ENCODE data around the gene CCR2.

The CCR2 gene

DNA sequence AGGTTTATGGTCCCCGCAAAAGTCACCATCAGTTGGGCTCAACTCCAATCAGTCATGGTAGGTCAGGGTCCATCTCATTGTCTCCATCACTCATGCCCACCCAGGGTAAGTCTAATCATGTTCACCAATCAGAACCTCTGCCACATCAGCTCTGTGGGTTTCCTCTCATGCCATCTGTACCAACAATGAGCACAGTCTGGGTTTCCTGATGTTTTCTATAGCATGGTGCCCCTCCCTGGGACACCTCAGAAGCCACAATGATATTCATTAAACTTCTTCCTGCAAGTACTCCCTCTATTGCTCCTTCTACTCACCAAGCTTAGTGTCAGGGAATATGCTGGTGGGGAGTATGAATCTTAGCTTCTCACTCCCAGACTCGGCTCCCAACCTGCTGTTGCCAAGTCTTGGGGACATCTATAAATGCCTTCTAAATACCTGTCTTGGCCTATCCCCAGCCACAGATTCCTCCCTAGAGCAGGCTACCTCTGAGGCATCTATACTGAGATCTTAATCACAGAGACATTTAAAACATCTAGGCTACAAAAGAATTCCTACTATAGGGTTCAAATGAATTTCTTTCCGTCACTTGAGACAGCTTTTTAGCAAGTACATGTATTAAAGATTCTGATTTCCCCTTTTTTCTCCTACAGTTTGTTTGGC lies 5.0 kb upstream of the CCR2 start:
- H3K27ac ChIP-seq, result no peak overlapping the region
- TF ChIP-seq ZFX (IDR thresholded peaks at IDR 0.05), result no peak
- TF ChIP-seq, protein P1, sequence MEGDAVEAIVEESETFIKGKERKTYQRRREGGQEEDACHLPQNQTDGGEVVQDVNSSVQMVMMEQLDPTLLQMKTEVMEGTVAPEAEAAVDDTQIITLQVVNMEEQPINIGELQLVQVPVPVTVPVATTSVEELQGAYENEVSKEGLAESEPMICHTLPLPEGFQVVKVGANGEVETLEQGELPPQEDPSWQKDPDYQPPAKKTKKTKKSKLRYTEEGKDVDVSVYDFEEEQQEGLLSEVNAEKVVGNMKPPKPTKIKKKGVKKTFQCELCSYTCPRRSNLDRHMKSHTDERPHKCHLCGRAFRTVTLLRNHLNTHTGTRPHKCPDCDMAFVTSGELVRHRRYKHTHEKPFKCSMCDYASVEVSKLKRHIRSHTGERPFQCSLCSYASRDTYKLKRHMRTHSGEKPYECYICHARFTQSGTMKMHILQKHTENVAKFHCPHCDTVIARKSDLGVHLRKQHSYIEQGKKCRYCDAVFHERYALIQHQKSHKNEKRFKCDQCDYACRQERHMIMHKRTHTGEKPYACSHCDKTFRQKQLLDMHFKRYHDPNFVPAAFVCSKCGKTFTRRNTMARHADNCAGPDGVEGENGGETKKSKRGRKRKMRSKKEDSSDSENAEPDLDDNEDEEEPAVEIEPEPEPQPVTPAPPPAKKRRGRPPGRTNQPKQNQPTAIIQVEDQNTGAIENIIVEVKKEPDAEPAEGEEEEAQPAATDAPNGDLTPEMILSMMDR (conservative IDR thresholded peaks at IDR 0.05), result no peak

DNA sequence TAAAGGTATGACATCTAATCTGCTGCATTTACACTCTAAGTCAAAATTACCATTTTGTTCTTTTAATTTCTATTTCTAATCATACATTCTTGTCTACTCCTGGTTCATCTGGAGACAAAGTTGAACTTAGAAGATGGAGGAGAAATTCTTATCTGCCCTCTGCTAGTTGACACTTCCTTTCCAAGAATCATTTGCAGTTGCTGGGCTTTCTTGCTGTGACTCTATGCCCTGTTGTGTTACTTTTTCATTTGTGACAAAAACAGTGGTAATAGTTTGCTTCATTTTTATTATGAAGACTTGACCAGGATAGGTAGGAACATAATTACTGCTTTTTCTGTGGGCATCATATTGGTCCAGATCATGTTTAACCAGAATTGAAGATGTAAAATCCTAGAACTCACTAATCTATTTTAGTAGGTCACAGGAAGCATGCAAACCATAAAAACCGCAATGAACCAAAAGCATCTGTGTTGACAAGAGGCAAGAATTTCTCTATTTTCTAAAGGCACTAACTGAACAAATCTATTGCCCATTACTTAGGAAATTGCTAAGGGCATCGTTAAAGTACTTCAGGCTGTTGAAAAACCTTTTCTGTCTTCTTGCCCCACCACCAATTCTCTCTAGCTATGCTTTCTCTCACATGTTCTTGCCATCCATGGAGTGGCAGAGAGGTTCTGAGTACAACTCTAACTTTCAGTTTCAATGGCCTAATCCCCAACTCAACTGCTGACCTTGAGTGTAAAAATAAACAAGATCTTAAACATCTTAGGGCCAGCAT lies 4.2 kb upstream of the CCR2 start:
- TF ChIP-seq, protein P1 (conservative IDR thresholded peaks at IDR 0.05), result no peak
- no peak for TF ChIP-seq ZFX (IDR thresholded peaks at IDR 0.05)
- no peak overlapping the region for H3K27ac ChIP-seq

DNA sequence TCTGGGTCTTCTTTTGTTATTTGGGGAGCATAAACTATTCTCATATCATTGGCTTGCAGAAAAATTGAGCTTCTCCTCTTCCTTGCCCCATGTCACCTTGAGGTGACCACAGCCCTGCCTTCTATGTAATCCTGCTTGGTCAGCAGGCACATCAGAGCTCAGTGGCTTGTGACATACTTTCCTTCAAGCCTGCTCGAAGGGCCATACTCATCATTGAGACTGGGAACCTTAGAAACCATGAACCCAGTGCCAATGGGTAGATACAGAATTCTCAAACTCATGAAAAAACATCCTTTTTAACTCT lies 3.7 kb upstream of the CCR2 start:
- no peak for TF ChIP-seq ZFX (IDR thresholded peaks at IDR 0.05)
- TF ChIP-seq, protein P1 (conservative IDR thresholded peaks at IDR 0.05), result no peak
- no peak overlapping the region for H3K27ac ChIP-seq

DNA sequence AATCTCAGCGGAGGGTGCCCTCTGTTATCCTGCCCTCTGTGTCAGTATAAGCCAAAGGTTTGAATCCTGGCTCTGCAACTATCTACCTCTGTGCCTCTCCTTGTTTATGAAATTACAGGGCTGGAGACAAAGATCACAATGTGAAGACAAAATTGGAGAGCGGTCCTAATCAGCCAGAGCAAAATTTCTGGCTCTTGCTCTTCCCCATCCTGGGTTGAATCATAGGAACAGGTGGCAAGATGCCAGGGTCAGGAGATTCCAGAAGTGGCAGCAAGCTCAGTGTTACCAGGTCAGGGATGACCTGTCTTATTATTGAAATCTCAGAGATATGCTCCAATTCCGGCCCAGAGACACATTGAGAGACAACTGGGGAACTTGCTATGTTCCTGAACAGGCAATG lies 2.3 kb upstream of the CCR2 start:
- no peak overlapping the region for H3K27ac ChIP-seq

DNA sequence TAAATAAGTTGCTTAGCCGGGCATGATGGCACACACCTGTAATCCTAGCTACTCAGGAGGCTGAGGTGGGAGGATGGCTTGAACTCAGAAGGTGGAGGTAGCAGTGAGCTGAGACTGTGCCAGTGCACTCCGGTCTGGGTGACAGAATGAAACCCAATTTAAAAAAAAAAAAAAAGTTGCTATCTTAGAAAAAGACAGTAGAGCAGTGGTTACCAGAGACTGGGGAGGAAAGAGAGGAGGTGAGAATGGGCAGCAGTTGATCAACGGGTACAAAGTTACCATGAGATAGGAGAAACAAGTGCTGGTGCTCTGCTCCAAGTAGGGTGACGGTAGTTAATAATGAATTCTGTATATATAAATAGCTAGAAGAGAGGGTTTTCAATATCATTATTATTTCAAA lies 821 bp upstream of the CCR2 start:
- no peak for TF ChIP-seq ZFX (IDR thresholded peaks at IDR 0.05)
- TF ChIP-seq, protein P1 (conservative IDR thresholded peaks at IDR 0.05), result no peak
- no peak overlapping the region for H3K27ac ChIP-seq

More for the DNA sequence above, 2.3 kb upstream of the CCR2 start:
- TF ChIP-seq, protein P1 (conservative IDR thresholded peaks at IDR 0.05), result no peak
- no peak for TF ChIP-seq ZFX (IDR thresholded peaks at IDR 0.05)

DNA sequence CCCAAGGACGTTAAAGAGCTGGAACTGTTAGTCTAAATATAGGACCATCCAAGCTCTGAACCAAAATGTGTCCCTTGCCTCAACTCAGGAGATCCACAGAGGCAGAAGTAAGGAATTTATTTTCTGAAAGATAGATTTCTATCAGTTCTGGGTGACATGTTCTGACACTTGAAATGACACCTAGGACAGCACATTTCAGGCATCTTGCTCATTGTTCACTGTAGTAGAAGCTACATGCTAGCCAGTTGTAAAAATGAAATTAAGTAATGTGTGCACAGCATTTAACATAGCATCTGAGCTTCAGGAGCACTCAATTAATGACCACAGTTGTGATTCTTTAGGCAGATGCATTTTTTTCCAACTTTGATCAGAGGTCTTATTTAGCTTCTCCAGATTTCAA lies 567 bp downstream of the CCR2 start:
- H3K27ac ChIP-seq, result no peak overlapping the region
- TF ChIP-seq, protein P1 (conservative IDR thresholded peaks at IDR 0.05), result no peak
- no peak for TF ChIP-seq ZFX (IDR thresholded peaks at IDR 0.05)

DNA sequence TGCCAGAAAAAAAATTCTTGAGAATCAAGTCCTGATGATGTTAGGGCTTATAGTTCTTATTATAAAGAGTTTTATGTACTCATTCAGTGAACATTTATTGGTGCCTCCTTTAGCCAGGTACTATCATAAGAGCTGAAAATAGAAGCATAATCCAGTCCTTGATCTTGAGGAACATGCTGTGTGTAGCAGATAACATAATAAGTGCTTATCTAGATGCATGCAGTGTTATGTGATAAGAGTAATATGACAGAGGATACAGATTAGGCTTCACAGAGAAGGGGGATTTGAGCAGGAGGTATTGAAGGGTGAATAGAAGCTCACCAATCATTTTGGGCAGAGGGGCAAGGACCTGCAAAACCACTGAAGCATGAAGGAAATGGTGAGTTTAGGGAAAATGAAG lies 1.1 kb downstream of the CCR2 start:
- no peak for TF ChIP-seq ZFX (IDR thresholded peaks at IDR 0.05)
- TF ChIP-seq, protein P1 (conservative IDR thresholded peaks at IDR 0.05), result no peak
- no peak overlapping the region for H3K27ac ChIP-seq
